OCI-LY3 (cell line): Measurements from ENCODE around the gene SENP6.
"Not testable (repeated sequence)": the region's sequence is repeated elsewhere in the genome, so short reads cannot be mapped to it uniquely, and the experiment has no call there.

Experiments used
- CTCF ChIP-seq: fragments of 200-600, 300-600 bp; sonication (generic); IDR thresholded peaks from 2 replicates; pipeline ENCODE4 v1.5.1; 2014; ENCODE audit warnings: antibody characterized with exemption, low read length, low read depth
- EZH2phosphoT487 ChIP-seq: fragments of 200-600 bp; shearing (Covaris generic); IDR thresholded peaks from 2 replicates; pipeline ENCODE4 v1.6.1; 2018; ENCODE audit warnings: antibody characterized with exemption, mixed run types, low read depth

- not testable (repeated sequence) for TF ChIP-seq CTCF, EZH2phosphoT487
Observed at GRCh38 chr6:75570671-75571070, 31.0 kb upstream of the SENP6 start.
